GM08714 (cell line): ENCODE measurements around the gene CFAP119.

Source experiments
- H3K4me3 ChIP-seq: fragments of 200-500 bp; sonication (Bioruptor generic); 2 replicates; pipeline ENCODE4 v1.5.1; 2014; ENCODE audit warnings: mild to moderate bottlenecking, low read length, inconsistent platforms
- ZNF274 ChIP-seq: IDR thresholded peaks from 2 replicates; pipeline ENCODE4 v1.6.1; 2012; ENCODE audit warnings: mild to moderate bottlenecking, low read depth, low read length

CFAP119 gene

GRCh38 chr16:30746638-30747175 is 15.2 kb downstream of the CFAP119 start:
- no peak overlapping the region for H3K4me3 ChIP-seq
- TF ChIP-seq ZNF274, result no peak

GRCh38 chr16:30745082-30745481 is 16.8 kb downstream of the CFAP119 start:
- H3K4me3 ChIP-seq, result no peak overlapping the region
- TF ChIP-seq ZNF274, result no peak

GRCh38 chr16:30744183-30744582 is 17.7 kb downstream of the CFAP119 start:
- TF ChIP-seq ZNF274, result no peak
- H3K4me3 ChIP-seq, result no peak overlapping the region

GRCh38 chr16:30743716-30744115 is 18.1 kb downstream of the CFAP119 start:
- no peak for TF ChIP-seq ZNF274
- no peak overlapping the region for H3K4me3 ChIP-seq

- TF ChIP-seq ZNF274, result no peak
- H3K4me3 ChIP-seq, result no peak overlapping the region
Observed at GRCh38 chr16:30741461-30741914, 20.4 kb downstream of the CFAP119 start.

- no peak overlapping the region for H3K4me3 ChIP-seq
Observed at GRCh38 chr16:30740364-30741251, 21.3 kb downstream of the CFAP119 start.

GRCh38 chr16:30738984-30739951 is 22.6 kb downstream of the CFAP119 start:
- no peak overlapping the region for H3K4me3 ChIP-seq
- TF ChIP-seq ZNF274, result no peak

More at GRCh38 chr16:30740364-30741251, 21.3 kb downstream of the CFAP119 start:
- no peak for TF ChIP-seq ZNF274

GRCh38 chr16:30737794-30738648 is 23.8 kb downstream of the CFAP119 start:
- TF ChIP-seq ZNF274, result no peak
- no peak overlapping the region for H3K4me3 ChIP-seq

GRCh38 chr16:30736995-30737793 is 24.7 kb downstream of the CFAP119 start:
- no peak overlapping the region for H3K4me3 ChIP-seq
- TF ChIP-seq ZNF274, result no peak

GRCh38 chr16:30731411-30731810 is 30.5 kb downstream of the CFAP119 start:
- H3K4me3 ChIP-seq, result no peak overlapping the region
- no peak for TF ChIP-seq ZNF274

GRCh38 chr16:30728899-30729672 is 32.8 kb downstream of the CFAP119 start:
- H3K4me3 ChIP-seq, result no peak overlapping the region

GRCh38 chr16:30728321-30728720 is 33.5 kb downstream of the CFAP119 start:
- TF ChIP-seq ZNF274, result no peak
- H3K4me3 ChIP-seq, result no peak overlapping the region

More at GRCh38 chr16:30728899-30729672, 32.8 kb downstream of the CFAP119 start:
- TF ChIP-seq ZNF274, result no peak
